Measurements from ENCODE around the gene ZBTB45. TPM values are rescaled to one million over a fixed set of nuclear protein-coding genes. Genes with fewer than 3 reads are reported as not detected.

The ZBTB45 gene
- total and polyA plus RNA-seq, 4 donors = 3.8 to 22.4 (median 12.7) TPM

DNA sequence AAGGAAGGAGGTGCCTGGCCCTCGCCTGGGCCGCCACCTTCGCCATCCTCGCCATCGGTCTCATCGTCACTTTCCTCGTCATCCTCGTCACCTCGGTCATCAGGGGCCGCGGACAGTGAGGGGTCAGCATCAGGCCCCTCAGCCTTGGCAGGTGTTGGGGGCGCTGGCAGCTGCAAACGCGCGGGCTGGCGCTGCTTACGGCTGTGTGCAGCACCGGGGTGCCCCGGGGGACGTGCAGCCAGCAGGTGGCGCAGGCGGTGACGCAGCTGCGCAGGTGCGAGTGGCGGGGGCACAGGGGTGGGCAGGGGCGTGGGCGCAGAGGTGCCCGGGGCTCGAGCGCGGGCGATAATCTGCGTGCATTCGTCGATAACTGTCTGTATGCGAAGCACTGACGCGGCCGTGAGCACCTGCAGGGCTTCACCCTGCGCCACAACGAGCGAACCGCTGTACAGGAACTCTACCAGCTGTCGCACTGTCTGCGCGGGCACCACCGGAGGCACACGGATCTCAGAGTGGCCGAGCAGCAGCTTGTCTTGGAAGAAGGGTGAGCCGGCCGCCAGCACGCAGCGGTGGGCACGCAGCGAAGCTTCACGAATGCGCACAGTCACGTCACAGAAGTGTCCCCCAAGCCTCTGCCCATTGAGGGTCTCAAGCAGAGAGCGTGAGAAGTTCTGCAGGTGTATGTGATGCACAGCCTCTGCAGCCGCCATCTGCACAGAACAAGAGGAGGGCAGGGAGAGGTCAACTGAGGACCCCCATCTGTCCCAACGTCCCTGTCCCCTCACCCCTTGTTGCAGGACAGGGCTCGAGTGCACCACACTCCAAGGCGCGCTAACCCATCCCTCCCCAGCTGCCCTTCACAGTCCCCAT, 2.4 kb downstream of the ZBTB45 start:
- Histone ChIP-seq H3K9me3 (ENCODE audit: control insufficient read depth, insufficient read depth, low read length) (no peaks in the 10 kb centered on the region), H3K4me1 (ENCODE audit: control insufficient read depth, insufficient read depth, low read length) (peaks cover 47% of the 10 kb centered on the region), H3K36me3 (ENCODE audit: control insufficient read depth, insufficient read depth, low read length) (peaks cover 52% of the 10 kb centered on the region), H3K4me3 (ENCODE audit: low read depth, low read length) (no peak overlapping the region), H3K27ac (ENCODE audit: low read depth, low read length) (no peak overlapping the region), H3K27me3 (ENCODE audit: control insufficient read depth, insufficient read depth, low read length) (no peaks in the 10 kb centered on the region)
- no peak for DNase-seq (ENCODE audit: low read depth in 4 of 6, low spot score in 6 of 6)
- 94% methylated on average over 65 of the region's 65 CpGs for WGBS (ENCODE audit: insufficient coverage)

DNA sequence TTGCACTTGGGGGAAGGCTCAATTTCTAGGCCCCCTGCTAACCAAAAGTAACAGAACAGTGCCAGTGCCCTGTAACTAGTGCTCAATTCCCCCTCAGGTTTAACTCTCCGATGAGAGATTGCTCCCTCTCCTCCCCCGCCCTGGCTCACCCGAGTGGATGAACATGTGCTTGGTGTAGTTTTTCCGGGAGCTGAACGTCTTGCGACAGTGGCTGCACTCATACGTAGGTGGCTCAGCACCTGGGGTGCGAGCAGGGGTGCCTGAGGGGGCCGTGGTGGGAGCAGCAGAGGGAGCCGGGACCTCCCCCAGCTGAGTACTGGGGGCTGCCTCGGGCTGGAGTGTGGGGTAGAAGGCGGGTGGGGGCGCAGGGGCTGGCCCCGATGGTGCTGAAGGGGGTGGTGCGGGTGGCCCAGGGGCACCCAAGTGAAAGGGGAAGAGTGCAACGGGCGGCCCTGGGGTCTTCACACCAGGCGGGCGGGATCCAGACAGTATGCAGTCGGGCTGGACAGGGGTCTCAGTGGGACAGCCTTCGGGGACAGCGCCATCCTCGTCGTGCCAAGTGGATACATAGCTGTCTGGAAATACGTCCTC, 3.3 kb downstream of the ZBTB45 start:
- WGBS (ENCODE audit: insufficient coverage) = 95% methylated on average over 24 of the region's 25 CpGs
- H3K9me3 ChIP-seq (ENCODE audit: control insufficient read depth, insufficient read depth, low read length) = no peaks in the 10 kb centered on the region
- H3K36me3 ChIP-seq (ENCODE audit: control insufficient read depth, insufficient read depth, low read length) = peaks cover 61% of the 10 kb centered on the region
- no peak for DNase-seq (ENCODE audit: low read depth in 4 of 6, low spot score in 6 of 6)
- no peak overlapping the region for H3K27ac ChIP-seq (ENCODE audit: low read depth, low read length)
- H3K27me3 ChIP-seq (ENCODE audit: control insufficient read depth, insufficient read depth, low read length) = no peaks in the 10 kb centered on the region
- H3K4me1 ChIP-seq (ENCODE audit: control insufficient read depth, insufficient read depth, low read length) = peaks cover 47% of the 10 kb centered on the region
- no peak overlapping the region for H3K4me3 ChIP-seq (ENCODE audit: low read depth, low read length)

DNA sequence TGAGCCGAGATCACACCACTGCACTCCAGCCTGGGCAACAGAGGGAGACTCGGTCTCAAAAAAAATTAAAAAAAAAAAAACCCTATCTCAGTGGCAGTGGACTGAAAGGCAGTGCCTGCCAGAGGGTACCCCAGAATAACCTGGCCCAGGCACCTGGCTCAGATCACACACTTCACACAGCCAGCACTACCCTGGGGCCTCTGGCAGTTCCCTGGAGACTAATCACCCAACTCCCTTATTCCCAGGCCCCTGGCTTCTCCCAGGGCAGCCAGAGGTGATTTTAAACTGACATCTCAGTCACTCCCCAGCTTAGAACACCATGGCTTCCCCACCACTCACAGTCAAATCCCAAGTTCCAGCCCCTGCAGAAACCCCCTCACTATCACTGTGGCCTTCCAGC, 4.4 kb downstream of the ZBTB45 start:
- DNase-seq (ENCODE audit: low read depth in 4 of 6, low spot score in 6 of 6) = no peak
- Histone ChIP-seq H3K9me3 (ENCODE audit: control insufficient read depth, insufficient read depth, low read length) (no peaks in the 10 kb centered on the region), H3K36me3 (ENCODE audit: control insufficient read depth, insufficient read depth, low read length) (peaks cover 70% of the 10 kb centered on the region), H3K27ac (ENCODE audit: low read depth, low read length) (no peak overlapping the region), H3K4me3 (ENCODE audit: low read depth, low read length) (no peak overlapping the region), H3K27me3 (ENCODE audit: control insufficient read depth, insufficient read depth, low read length) (no peaks in the 10 kb centered on the region), H3K4me1 (ENCODE audit: control insufficient read depth, insufficient read depth, low read length) (peaks cover 42% of the 10 kb centered on the region)
- WGBS (ENCODE audit: insufficient coverage) = 100% methylated on average over 1 of the region's 2 CpGs

- H3K4me3 ChIP-seq (ENCODE audit: low read depth, low read length) = peak overlapping the region; percentile 32
- H3K27ac ChIP-seq (ENCODE audit: low read depth, low read length) = no peak overlapping the region
- H3K4me1 ChIP-seq (ENCODE audit: control insufficient read depth, insufficient read depth, low read length) = peaks cover 37% of the 10 kb centered on the region
- DNase-seq (ENCODE audit: low read depth in 4 of 6, low spot score in 6 of 6) = no peak
- no peaks in the 10 kb centered on the region for H3K27me3 ChIP-seq (ENCODE audit: control insufficient read depth, insufficient read depth, low read length)
- peaks cover 74% of the 10 kb centered on the region for H3K36me3 ChIP-seq (ENCODE audit: control insufficient read depth, insufficient read depth, low read length)
- WGBS (ENCODE audit: insufficient coverage) = 85% methylated on average over 3 of the region's 3 CpGs
- no peaks in the 10 kb centered on the region for H3K9me3 ChIP-seq (ENCODE audit: control insufficient read depth, insufficient read depth, low read length)
Observed at GRCh38 chr19:58514564-58515022, 5.0 kb downstream of the ZBTB45 start.

DNA sequence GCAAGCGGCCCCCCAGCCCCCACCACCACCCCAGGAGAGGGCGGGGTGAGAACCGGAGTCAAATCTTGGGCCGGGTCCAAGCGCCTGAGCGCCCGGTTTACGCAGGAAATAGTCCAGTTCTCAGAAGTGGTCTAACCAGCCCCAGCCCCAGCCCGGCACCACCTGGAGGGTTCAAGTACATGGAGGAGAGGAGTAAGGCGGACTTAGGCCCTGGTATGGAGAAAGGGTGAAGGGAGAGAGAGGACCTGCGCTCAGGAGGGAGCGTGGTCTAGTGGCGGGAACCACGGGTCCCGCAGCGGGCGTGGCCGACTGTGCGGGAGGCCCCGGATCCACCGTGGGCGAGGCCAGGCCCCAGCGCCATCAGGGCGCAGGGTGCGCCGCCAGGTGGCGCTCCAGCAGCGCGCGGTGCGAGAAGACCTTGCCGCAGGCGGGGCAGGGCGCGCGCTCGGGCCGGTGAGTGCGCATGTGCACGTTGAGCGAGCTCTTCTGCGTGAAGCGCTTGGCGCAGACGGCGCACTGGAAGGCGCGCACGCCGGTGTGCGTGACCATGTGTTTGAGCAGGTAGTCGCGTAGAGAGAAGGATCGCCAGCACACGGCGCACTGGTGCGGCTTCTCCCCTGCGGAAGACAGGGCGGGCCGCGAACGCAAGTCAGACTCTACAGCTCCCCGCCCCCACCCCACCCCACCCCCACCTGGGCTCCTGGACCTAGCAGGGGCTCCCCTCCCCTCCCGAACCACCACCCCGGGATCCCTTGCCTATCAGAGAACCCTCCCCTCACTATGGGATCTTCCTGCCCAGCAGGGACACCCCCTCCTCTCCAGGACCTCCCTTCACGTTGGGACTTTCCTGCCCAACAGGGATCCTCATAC, 5.7 kb downstream of the ZBTB45 start:
- Histone ChIP-seq H3K27me3 (ENCODE audit: control insufficient read depth, insufficient read depth, low read length) (no peaks in the 10 kb centered on the region), H3K36me3 (ENCODE audit: control insufficient read depth, insufficient read depth, low read length) (peaks cover 74% of the 10 kb centered on the region), H3K4me3 (ENCODE audit: low read depth, low read length) (peak overlapping the region; percentile 32), H3K9me3 (ENCODE audit: control insufficient read depth, insufficient read depth, low read length) (no peaks in the 10 kb centered on the region), H3K4me1 (ENCODE audit: control insufficient read depth, insufficient read depth, low read length) (peaks cover 34% of the 10 kb centered on the region), H3K27ac (ENCODE audit: low read depth, low read length) (peak overlapping the region; percentile 57)
- 17% methylated on average over 53 of the region's 66 CpGs for WGBS (ENCODE audit: insufficient coverage)
- DNase-seq (ENCODE audit: low read depth in 4 of 6, low spot score in 6 of 6) = peak in 4 of 6 donors; percentile 66 to 96 (median 86)

GRCh38 chr19:58513213-58513693, 6.4 kb downstream of the ZBTB45 start:
- Histone ChIP-seq H3K9me3 (ENCODE audit: control insufficient read depth, insufficient read depth, low read length) (no peaks in the 10 kb centered on the region), H3K27me3 (ENCODE audit: control insufficient read depth, insufficient read depth, low read length) (no peaks in the 10 kb centered on the region), H3K36me3 (ENCODE audit: control insufficient read depth, insufficient read depth, low read length) (peaks cover 73% of the 10 kb centered on the region), H3K4me1 (ENCODE audit: control insufficient read depth, insufficient read depth, low read length) (peaks cover 27% of the 10 kb centered on the region), H3K4me3 (ENCODE audit: low read depth, low read length) (no peak overlapping the region), H3K27ac (ENCODE audit: low read depth, low read length) (peak overlapping the region; percentile 57)
- 94% methylated on average over 7 of the region's 10 CpGs for WGBS (ENCODE audit: insufficient coverage)
- no peak for DNase-seq (ENCODE audit: low read depth in 4 of 6, low spot score in 6 of 6)

DNA sequence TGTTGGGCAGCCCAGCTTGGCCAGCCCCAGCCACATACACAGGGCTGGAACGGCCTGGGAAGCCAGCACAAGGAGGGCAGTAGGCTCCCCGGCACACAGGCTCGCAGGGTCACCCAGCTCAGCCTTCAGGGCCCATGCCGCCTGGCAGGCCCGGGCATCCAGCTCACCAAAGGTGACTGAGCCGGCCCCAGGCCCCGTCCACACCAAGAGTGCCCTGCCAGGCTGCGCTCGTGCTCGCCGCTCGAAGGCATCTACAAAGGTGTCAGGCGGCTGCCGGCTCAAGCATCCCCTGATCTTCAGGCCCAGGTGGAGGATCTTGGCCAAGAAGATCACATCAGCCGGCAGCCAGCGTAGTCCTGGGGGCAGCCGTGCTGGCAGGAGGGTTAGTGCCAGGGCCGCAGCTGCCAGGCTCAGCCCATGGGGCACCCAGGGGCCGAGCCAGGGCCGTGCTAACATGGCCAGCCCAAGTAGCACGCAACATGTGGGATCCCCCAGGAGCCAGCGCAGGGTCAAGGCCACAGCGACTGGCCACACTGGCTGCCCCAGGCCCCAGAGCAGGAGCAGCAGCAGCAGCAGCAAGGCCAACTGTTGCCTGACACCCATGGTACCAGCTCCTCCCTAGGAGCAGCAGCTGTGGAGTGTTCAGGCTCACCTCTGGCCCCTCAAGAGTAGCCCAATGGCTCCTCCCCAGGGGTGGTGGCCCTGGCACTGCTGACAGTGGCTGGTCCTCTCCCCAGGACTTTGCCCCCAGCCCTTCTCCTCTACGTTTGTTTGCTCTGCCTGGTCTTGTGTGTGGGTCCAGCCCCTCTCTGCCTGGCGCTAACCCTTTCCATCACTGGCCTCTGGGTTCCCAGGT, 8.0 kb downstream of the ZBTB45 start, which contains the start of gene SLC27A5:
Gene SLC27A5 (minus strand): TSS at position 640 of the 856 bp plus-strand sequence. CDS start 37 bp downstream, at position 603.
- DNase-seq (ENCODE audit: low read depth in 4 of 6, low spot score in 6 of 6) = no peak
- 88% methylated on average over 25 of the region's 25 CpGs for WGBS (ENCODE audit: insufficient coverage)
- Histone ChIP-seq H3K27me3 (ENCODE audit: control insufficient read depth, insufficient read depth, low read length) (no peaks in the 10 kb centered on the region), H3K27ac (ENCODE audit: low read depth, low read length) (no peak within 1 kb of the TSS), H3K4me3 (ENCODE audit: low read depth, low read length) (no peak within 1 kb of the TSS), H3K36me3 (ENCODE audit: control insufficient read depth, insufficient read depth, low read length) (peaks cover 60% of the 10 kb centered on the region), H3K9me3 (ENCODE audit: control insufficient read depth, insufficient read depth, low read length) (no peaks in the 10 kb centered on the region), H3K4me1 (ENCODE audit: control insufficient read depth, insufficient read depth, low read length) (peaks cover 19% of the 10 kb centered on the region)

- no peaks in the 10 kb centered on the region for H3K27me3 ChIP-seq (ENCODE audit: control insufficient read depth, insufficient read depth, low read length)
- H3K27ac ChIP-seq (ENCODE audit: low read depth, low read length) = no peak overlapping the region
- no peaks in the 10 kb centered on the region for H3K9me3 ChIP-seq (ENCODE audit: control insufficient read depth, insufficient read depth, low read length)
- 84% methylated on average over 7 of the region's 8 CpGs for WGBS (ENCODE audit: insufficient coverage)
- H3K36me3 ChIP-seq (ENCODE audit: control insufficient read depth, insufficient read depth, low read length) = peaks cover 47% of the 10 kb centered on the region
- DNase-seq (ENCODE audit: low read depth in 4 of 6, low spot score in 6 of 6) = no peak
- H3K4me1 ChIP-seq (ENCODE audit: control insufficient read depth, insufficient read depth, low read length) = peaks cover 12% of the 10 kb centered on the region
- H3K4me3 ChIP-seq (ENCODE audit: low read depth, low read length) = no peak overlapping the region
Observed at GRCh38 chr19:58510084-58510862, 9.3 kb downstream of the ZBTB45 start.
